GM19452 (cell line): ENCODE measurements around the gene DEXI.
A peak's percentile ranks its signal among the peaks of the same experiment; 100 is the strongest.

Experiments used
- ATAC-seq: cut with Tn5 transposase; IDR thresholded peaks from one replicate; pipeline ENCODE4 v1.9.1; 2021; ENCODE audit not compliant: unreplicated experiment

The DEXI gene

GRCh38 chr16:10942352-10943063, at the start of gene DEXI:
DEXI (minus strand) TSS chr16:10942468; CDS start chr16:10942005, 463 bp downstream.
- ATAC-seq: peak; percentile 64

DNA sequence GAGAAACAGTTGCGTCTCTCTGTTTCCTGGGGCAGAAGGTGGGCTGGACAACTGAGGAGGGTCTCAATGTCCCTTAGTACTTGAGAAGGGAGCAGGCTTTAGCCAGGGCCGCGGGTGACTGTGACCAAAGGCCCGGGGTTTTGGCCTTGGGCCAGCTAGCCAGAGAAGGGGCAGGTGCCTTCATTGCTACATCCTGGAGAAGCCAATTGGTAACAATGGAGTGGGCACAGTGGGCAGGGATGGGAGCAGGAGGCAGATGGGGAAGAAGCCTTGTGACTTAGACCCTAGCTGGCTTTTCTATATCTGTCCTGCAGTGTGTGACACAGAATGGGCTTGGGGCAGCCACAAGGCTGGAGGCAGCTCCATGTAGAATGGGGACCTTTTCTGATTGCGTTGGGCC, 48.1 kb upstream of the DEXI start:
- ATAC-seq: no peak

GRCh38 chr16:10989559-10989958, 47.3 kb upstream of the DEXI start:
- ATAC-seq: no peak

GRCh38 chr16:10988879-10989278, 46.6 kb upstream of the DEXI start:
- ATAC-seq: no peak

DNA sequence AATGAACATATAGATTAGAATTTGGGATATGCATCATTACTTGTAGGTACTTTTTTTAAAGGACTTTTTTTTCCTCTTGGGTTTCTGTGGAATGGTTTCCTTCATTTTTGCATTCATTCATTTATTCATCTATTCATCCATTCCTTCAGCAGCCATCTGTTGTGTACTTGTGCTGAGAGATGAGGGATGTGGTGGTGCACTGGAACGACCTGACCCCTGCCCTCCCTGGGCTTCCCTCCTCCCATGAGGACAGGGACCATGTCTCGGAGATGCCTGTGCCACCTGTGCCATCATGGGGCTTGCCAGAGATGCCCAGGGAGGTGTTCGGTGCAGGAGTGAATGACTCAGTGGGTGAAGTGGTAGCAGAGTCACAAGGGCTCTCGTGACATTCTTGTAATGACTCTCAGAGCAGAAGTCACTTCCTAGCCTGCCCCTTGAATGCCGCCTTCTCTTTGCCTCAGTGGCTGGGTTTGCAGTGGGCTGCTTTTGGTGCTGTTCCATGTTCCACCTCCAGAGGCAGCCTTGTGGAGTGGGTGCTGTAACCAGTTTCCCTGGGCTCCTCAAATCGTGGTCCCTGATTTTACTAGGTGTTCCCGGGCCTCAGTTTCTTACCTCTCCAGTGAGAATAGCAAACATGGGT, 46.0 kb upstream of the DEXI start:
- ATAC-seq: peak; percentile 67

DNA sequence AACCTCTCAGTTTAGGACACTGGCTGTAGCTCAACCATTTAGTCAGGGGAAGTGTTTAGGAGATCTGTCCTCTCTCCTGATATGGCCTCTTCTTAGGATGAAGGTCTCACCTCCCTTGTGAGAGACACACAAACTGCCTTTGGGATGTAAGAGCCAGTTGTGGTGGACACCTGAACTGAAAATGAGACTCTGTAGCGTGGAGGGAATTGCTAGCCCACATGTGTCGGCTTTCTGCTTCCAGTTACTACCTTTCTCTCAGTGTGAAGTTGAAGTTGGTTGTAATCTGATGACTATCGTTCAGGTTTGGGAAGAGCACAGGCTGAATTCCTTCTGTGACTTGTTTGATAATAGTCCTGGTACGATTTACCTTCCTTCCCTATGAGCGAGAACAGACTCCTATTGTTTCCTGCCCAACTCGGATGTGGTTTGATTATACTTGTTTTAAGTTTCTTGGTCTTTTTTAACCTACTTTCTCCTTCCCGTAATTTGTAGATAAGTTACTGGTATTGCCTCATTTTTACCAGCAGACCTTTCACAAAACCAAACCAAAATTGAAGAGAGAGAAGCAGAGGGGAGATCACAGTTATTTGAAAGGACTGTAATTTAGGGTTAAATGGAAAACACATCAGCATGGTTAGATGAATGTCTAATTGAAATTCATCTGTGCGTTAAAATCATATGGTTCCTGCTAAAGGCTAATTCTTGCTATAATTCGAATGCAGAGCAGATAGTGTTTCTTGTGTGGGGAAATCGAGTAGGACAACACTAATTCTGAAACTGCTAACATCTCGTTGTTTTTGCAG, 45.3 kb upstream of the DEXI start:
- ATAC-seq: no peak

GRCh38 chr16:10984509-10984908, 42.2 kb upstream of the DEXI start:
- no peak for ATAC-seq

DNA sequence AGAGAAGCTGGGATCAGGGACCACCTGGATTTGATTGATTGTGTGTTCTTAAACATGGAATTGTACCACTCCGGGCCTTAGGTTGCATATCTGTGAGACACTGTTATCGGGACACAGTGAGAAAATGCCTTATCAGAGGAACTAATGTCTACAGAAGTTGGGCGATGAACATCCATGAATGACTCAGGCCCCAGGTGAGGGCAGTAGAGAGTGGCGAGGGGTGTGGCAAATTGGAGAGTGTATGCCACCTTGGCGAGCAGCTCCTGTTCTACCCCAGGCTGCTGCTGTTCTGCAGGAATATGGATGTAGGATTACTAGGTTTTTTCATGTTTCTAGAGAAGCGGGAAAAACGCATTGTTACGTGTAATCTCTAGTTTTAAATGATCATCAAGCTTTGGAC, 40.9 kb upstream of the DEXI start:
- ATAC-seq: peak; percentile 17

DNA sequence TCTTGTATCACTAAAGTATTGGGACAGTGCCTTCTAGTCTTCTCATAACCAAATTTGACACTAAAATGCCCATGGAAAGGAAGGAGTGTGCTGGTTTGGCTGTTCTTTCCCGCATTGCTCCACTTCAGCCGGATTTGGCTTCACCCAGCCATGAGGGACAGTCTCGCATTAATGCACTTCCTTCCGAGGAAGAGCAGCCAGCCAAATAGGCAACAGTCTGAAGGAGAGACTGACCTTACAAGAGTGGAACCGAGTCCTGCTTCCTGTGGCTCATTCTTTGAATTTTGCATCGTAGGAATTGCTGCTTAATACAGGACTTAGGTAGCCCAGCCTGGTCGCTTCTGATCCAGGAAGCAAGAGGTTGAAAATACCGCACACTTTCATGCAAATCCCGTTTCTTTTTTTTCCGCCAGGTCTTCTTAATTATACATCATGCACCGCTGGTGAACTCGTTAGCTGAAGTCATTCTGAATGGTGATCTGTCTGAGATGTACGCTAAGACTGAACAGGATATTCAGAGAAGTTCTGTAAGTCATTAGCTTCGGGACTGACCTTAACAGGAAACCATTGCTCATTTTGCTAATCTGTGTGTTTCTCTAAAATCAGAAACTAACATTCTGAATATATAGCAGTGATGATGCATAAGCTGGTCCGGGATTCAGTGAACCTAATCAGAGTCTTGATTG, 40.3 kb upstream of the DEXI start:
- peak; percentile 63 for ATAC-seq

- ATAC-seq: peak; percentile 78
Observed at GRCh38 chr16:10981697-10982216, 39.5 kb upstream of the DEXI start.

- ATAC-seq: no peak
Observed at GRCh38 chr16:10980813-10981212, 38.5 kb upstream of the DEXI start.

GRCh38 chr16:10979717-10980601, 37.7 kb upstream of the DEXI start:
- no peak for ATAC-seq

GRCh38 chr16:10978871-10979446, 36.7 kb upstream of the DEXI start:
- no peak for ATAC-seq

GRCh38 chr16:10978124-10978523, 35.9 kb upstream of the DEXI start:
- ATAC-seq: no peak

GRCh38 chr16:10976634-10977033, 34.4 kb upstream of the DEXI start:
- no peak for ATAC-seq

DNA sequence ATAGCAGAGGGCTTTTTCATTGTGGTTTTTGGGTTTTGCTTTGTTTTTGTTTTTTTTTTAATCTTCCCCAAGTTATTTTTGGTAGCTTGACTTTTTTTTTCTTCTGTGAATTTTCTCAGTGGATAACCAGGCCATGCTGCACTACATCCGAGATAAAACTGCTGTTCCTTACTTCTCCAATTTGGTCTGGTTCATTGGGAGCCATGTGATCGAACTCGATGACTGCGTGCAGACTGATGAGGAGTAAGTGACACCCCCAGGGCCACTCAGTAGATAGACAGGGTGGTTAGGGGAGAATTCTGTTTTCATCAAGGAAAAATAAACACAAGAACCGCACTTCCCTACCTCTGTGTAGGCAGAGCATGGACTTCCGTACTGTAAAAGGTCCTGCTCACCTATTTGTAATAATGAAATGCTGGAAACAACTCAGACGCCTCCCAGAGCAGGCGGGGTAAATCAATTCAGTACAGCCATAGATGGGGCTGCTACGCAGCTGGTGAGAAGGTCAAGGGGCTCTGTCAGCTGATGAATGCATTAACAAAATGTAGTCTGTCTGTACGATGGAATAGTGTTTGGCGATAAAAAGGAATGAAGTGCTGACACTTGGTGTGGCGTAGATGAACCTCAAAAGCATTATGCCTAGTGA, 30.7 kb upstream of the DEXI start:
- ATAC-seq: no peak

DNA sequence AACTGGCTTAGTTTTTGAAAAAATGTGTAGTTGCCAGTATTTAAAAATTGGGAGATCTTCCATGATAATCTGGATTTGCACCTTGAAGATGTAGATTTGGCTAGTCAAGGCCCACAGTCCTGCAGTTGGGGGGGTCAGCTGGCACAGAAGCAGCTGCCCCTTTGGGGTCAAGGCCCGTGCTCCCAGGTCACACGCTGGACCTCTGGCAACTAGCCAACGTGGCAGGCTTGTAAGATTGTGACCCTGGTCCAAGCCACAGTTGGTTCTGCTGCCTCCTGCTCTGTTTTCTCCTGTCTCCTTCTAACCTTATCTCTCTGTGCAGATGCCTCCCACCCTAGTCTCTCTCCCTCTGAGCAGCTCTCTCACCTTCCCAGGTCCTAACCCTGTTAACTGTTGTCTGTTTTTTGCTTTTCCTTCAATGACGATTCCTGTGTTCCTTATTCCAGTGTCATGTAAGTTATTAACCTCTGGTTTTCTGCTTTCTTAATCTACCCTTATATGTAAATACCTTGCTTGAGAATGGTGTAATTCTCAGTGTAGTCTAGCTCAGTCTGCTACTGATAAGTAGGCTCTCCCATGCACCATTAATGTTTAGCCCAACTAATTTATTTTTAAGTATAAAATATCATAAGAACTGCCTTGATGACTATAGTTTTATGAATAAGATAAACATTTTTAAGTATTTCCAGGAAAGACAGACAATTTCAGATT, 30.0 kb upstream of the DEXI start:
- no peak for ATAC-seq

GRCh38 chr16:10971560-10971961, 29.3 kb upstream of the DEXI start:
- no peak for ATAC-seq

DNA sequence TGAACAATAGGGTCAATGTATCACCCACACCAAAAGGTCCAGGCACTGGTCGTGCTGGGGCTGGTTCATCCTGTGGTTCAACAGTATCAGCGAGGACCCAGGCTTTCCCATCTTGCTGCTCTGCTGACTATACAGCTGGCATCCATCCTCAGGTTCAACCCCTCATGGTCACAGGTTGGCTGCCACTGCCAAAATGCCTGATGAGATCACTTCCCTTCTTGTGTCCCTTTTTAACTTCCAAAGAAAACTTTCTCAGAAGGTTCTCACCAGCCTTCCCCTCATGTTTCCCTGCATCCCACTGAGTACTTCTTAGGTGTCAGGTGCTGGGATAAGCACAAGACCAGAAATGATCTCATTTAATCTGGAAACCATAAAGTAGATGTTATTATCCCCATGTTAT, 27.8 kb upstream of the DEXI start:
- no peak for ATAC-seq
